ENCODE measurements around the gene MAML3. TPM values are rescaled to one million over a fixed set of nuclear protein-coding genes. Genes with fewer than 3 reads are reported as not detected.

MAML3 gene
- total and polyA plus RNA-seq, 8 donors: 5.8 to 18.7 (median 16.7) TPM

- Histone ChIP-seq H3K9me3 (no peaks in the 10 kb centered on the region), H3K4me1 (peaks cover 0 to 37% of the 10 kb centered on the region in 2 donors), H3K4me3 (no peak overlapping the region), H3K36me3 (peaks cover 0 to 28% of the 10 kb centered on the region in 2 donors), H3K27ac (no peak overlapping the region), H3K27me3 (no peaks in the 10 kb centered on the region)
- DNase-seq (no peak), ATAC-seq (no peak)
- TF ChIP-seq CTCF (IDR thresholded peaks at IDR 0.05): no peak
- intact Hi-C loops (cut with DNase I): no loop called here
These were observed 469.6 kb downstream of the MAML3 start for GRCh38 chr4:139684351-139684750.

GRCh38 chr4:139682741-139683151 lies 471.2 kb downstream of the MAML3 start:
- Histone ChIP-seq H3K9me3 (no peaks in the 10 kb centered on the region), H3K4me1 (peaks cover 0 to 30% of the 10 kb centered on the region in 2 donors), H3K27ac (peak overlapping the region; percentile 2 to 53), H3K36me3 (peaks cover 0 to 39% of the 10 kb centered on the region in 2 donors), H3K27me3 (no peaks in the 10 kb centered on the region), H3K4me3 (no peak overlapping the region)
- ATAC-seq (peak; percentile 59), DNase-seq (peak in 2 of 4 donors; percentile 33 to 65)
- intact Hi-C loops (cut with DNase I): no loop called here
- TF ChIP-seq CTCF (IDR thresholded peaks at IDR 0.05): no peak

- DNase-seq: no peak
- no peak for ATAC-seq
- no peaks in the 10 kb centered on the region for H3K27me3 ChIP-seq
- H3K4me1 ChIP-seq: peaks cover 0 to 30% of the 10 kb centered on the region in 2 donors
- no peaks in the 10 kb centered on the region for H3K9me3 ChIP-seq
- no peak for TF ChIP-seq CTCF (IDR thresholded peaks at IDR 0.05)
- peaks cover 0 to 39% of the 10 kb centered on the region in 2 donors for H3K36me3 ChIP-seq
- no peak overlapping the region for H3K4me3 ChIP-seq
- H3K27ac ChIP-seq: no peak overlapping the region
- intact Hi-C loops (cut with DNase I): no loop called here
These were observed 471.7 kb downstream of the MAML3 start for GRCh38 chr4:139682309-139682708.

- ATAC-seq (no peak), DNase-seq (no peak)
- Histone ChIP-seq H3K9me3 (no peaks in the 10 kb centered on the region), H3K4me3 (no peak overlapping the region), H3K27ac (no peak overlapping the region), H3K36me3 (peaks cover 0 to 28% of the 10 kb centered on the region in 2 donors), H3K4me1 (peaks cover 0 to 18% of the 10 kb centered on the region in 2 donors), H3K27me3 (no peaks in the 10 kb centered on the region)
- no peak for TF ChIP-seq CTCF (IDR thresholded peaks at IDR 0.05)
- intact Hi-C loops (cut with DNase I): no loop called here
These were observed 476.9 kb downstream of the MAML3 start for GRCh38 chr4:139676913-139677585.

- Histone ChIP-seq H3K27ac (no peak overlapping the region), H3K27me3 (no peaks in the 10 kb centered on the region), H3K4me3 (no peak overlapping the region), H3K9me3 (no peaks in the 10 kb centered on the region), H3K36me3 (peaks cover 0 to 32% of the 10 kb centered on the region in 2 donors), H3K4me1 (peaks cover 0 to 14% of the 10 kb centered on the region in 2 donors)
- no peak for ATAC-seq
- TF ChIP-seq CTCF (IDR thresholded peaks at IDR 0.05): no peak
- DNase-seq: no peak
- intact Hi-C loops (cut with DNase I): no loop called here
These were observed 477.6 kb downstream of the MAML3 start for GRCh38 chr4:139676365-139676764.
